Natural killer cell treated with Interleukin-12 subunit alpha and Interleukin-12 subunit beta and Interleukin-15 and Interleukin-18, amount 100 ng/mL, for 72 hours (primary cell): ENCODE data around the gene RAB36. TPM values are rescaled to one million over a fixed set of nuclear protein-coding genes. Genes with fewer than 3 reads are reported as not detected.

Experiments
- ATAC-seq, 2 donors: fragments of 150-1000 bp; cut with Tn5 transposase in 1 of 2; sonication (Bioruptor Pico), chemical (Tn5 transposase) in 1 of 2; 2 replicates each; pipeline ENCODE4 v1.10.0; 2021
- DNase-seq: peaks from one replicate; pipeline ENCODE4 v3.0.0; 2022; ENCODE audit warnings: low spot score
- H3K27ac Mint-ChIP-seq, 2 donors: 1 replicate in 1 of 2; 2 replicates in 1 of 2; pipeline ENCODE4 v1.8.0; 2022; ENCODE audit warnings: mixed read lengths in 2 of 2, mild to moderate bottlenecking in 1 of 2, moderate library complexity in 1 of 2
- H3K27me3 Mint-ChIP-seq, 2 donors: 1 replicate in 1 of 2; 2 replicates in 1 of 2; pipeline ENCODE4 v1.8.0; 2022; ENCODE audit warnings: mixed read lengths in 2 of 2
- H3K36me3 Mint-ChIP-seq: one replicate; pipeline ENCODE4 v1.8.0; 2022; ENCODE audit warnings: mixed read lengths
- H3K4me1 Mint-ChIP-seq, 2 donors: 1 replicate in 1 of 2; 2 replicates in 1 of 2; pipeline ENCODE4 v1.8.0; 2022; ENCODE audit warnings: low read depth in 2 of 2, mixed read lengths in 2 of 2, mild to moderate bottlenecking in 1 of 2
- H3K4me3 Mint-ChIP-seq: one replicate; pipeline ENCODE4 v1.8.0; 2022; ENCODE audit warnings: mixed read lengths
- H3K9me3 Mint-ChIP-seq: 2 replicates; pipeline ENCODE4 v1.8.0; 2022; ENCODE audit warnings: mixed read lengths
- total RNA-seq, 2 donors: library from RNA; stranded (reverse); gene quantifications; one replicate each; pipeline ENCODE4 v1.2.3, GENCODE V29; 2022

RAB36 gene
- total RNA-seq, 2 donors from 2014 or later, result 2.1 to 2.7 TPM

- Mint-ChIP-seq H3K9me3 (no peaks in the 10 kb centered on the region), H3K4me1 (peaks cover 23 to 30% of the 10 kb centered on the region in 2 donors), H3K36me3 (peaks cover 9% of the 10 kb centered on the region), H3K27me3 (no peaks in the 10 kb centered on the region), H3K27ac (peak overlapping the region; percentile 1 to 17), H3K4me3 (peak overlapping the region; percentile 18)
- no peak for DNase-seq
- no peak for ATAC-seq
Observed at GRCh38 chr22:23176645-23177027, 31.4 kb downstream of the RAB36 start.

- H3K4me3 Mint-ChIP-seq, result peak overlapping the region; percentile 1
- no peaks in the 10 kb centered on the region for H3K27me3 Mint-ChIP-seq
- ATAC-seq, result no peak
- H3K27ac Mint-ChIP-seq, result no peak overlapping the region
- no peaks in the 10 kb centered on the region for H3K9me3 Mint-ChIP-seq
- peaks cover 9% of the 10 kb centered on the region for H3K36me3 Mint-ChIP-seq
- DNase-seq, result no peak
- H3K4me1 Mint-ChIP-seq, result peaks cover 27 to 35% of the 10 kb centered on the region in 2 donors
Observed at GRCh38 chr22:23177197-23177596, 31.9 kb downstream of the RAB36 start.

DNA sequence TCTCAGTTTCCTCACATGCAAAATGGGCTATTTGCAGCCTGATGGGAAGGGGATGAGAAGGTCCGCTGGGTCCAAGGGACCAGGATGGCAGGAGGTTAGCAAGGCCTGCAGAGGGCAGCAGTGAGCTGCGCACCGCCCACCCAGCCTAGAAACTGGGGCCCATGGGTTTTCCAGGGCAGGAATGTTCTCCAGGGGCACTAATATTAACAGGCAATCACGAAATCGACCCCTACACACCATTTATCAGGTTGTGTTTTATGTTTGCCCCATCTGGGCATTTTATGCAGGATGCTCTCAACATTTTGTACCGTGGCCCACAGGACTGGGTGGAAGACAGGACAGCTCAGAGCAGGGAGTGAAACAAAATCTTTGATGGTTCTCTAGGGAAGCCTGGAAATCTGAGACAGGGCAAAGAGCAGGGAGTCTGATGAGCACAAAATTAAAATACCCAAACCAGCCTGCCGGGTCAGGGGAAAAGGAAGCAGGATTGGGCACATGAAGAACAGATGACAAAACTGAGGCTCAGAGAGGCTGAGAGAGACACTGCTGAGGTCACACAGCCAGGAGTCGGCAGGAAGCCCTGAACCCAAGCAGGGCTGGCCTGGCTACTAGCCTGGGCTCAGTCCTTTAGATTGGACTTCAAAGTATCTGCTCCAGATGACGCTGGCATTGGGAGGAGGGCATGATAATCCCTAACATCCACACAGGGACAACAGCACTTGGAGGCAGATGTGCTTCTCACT is 33.4 kb downstream of the RAB36 start:
- Mint-ChIP-seq H3K27me3 (no peaks in the 10 kb centered on the region), H3K9me3 (no peaks in the 10 kb centered on the region), H3K4me3 (peak overlapping the region; percentile 49), H3K27ac (peak overlapping the region; percentile 36 to 61), H3K4me1 (peaks cover 41 to 49% of the 10 kb centered on the region in 2 donors), H3K36me3 (peaks cover 9% of the 10 kb centered on the region)
- peak; percentile 49 to 54 for ATAC-seq
- DNase-seq, result peak; percentile 75

- Mint-ChIP-seq H3K27ac (peak overlapping the region; percentile 19 to 78), H3K27me3 (no peaks in the 10 kb centered on the region), H3K9me3 (no peaks in the 10 kb centered on the region), H3K36me3 (peaks cover 9% of the 10 kb centered on the region), H3K4me1 (peaks cover 44 to 53% of the 10 kb centered on the region in 2 donors), H3K4me3 (peak overlapping the region; percentile 57)
- DNase-seq (no peak), ATAC-seq (no peak)
Observed at GRCh38 chr22:23179381-23180299, 34.4 kb downstream of the RAB36 start.

GRCh38 chr22:23180301-23180892 is 35.1 kb downstream of the RAB36 start, which contains the start of gene BCR:
Gene BCR (plus strand): TSS chr22:23180509. CDS start chr22:23180961, 452 bp downstream.
- peak within 1 kb of the TSS; percentile 19 to 78 for H3K27ac Mint-ChIP-seq
- H3K27me3 Mint-ChIP-seq, result no peaks in the 10 kb centered on the region
- DNase-seq, result peak; percentile 81
- peaks cover 47 to 56% of the 10 kb centered on the region in 2 donors for H3K4me1 Mint-ChIP-seq
- peak within 1 kb of the TSS; percentile 90 for H3K4me3 Mint-ChIP-seq
- no peaks in the 10 kb centered on the region for H3K9me3 Mint-ChIP-seq
- peaks cover 9% of the 10 kb centered on the region for H3K36me3 Mint-ChIP-seq
- ATAC-seq, result peak; percentile 85 to 92

DNA sequence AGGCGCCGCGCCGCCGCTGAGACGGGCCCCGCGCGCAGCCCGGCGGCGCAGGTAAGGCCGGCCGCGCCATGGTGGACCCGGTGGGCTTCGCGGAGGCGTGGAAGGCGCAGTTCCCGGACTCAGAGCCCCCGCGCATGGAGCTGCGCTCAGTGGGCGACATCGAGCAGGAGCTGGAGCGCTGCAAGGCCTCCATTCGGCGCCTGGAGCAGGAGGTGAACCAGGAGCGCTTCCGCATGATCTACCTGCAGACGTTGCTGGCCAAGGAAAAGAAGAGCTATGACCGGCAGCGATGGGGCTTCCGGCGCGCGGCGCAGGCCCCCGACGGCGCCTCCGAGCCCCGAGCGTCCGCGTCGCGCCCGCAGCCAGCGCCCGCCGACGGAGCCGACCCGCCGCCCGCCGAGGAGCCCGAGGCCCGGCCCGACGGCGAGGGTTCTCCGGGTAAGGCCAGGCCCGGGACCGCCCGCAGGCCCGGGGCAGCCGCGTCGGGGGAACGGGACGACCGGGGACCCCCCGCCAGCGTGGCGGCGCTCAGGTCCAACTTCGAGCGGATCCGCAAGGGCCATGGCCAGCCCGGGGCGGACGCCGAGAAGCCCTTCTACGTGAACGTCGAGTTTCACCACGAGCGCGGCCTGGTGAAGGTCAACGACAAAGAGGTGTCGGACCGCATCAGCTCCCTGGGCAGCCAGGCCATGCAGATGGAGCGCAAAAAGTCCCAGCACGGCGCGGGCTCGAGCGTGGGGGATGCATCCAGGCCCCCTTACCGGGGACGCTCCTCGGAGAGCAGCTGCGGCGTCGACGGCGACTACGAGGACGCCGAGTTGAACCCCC is 35.8 kb downstream of the RAB36 start:
- Mint-ChIP-seq H3K9me3 (no peaks in the 10 kb centered on the region), H3K36me3 (peaks cover 7% of the 10 kb centered on the region), H3K27ac (peak overlapping the region; percentile 68 to 77), H3K4me1 (peaks cover 47 to 57% of the 10 kb centered on the region in 2 donors), H3K27me3 (no peaks in the 10 kb centered on the region), H3K4me3 (peak overlapping the region; percentile 90)
- ATAC-seq (peak in 1 of 2 donors; percentile 19), DNase-seq (no peak)

DNA sequence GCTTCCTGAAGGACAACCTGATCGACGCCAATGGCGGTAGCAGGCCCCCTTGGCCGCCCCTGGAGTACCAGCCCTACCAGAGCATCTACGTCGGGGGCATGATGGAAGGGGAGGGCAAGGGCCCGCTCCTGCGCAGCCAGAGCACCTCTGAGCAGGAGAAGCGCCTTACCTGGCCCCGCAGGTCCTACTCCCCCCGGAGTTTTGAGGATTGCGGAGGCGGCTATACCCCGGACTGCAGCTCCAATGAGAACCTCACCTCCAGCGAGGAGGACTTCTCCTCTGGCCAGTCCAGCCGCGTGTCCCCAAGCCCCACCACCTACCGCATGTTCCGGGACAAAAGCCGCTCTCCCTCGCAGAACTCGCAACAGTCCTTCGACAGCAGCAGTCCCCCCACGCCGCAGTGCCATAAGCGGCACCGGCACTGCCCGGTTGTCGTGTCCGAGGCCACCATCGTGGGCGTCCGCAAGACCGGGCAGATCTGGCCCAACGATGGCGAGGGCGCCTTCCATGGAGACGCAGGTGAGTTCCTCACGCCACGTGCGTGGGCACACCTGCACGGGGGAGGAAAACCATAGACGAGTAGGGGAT is 36.5 kb downstream of the RAB36 start:
- Mint-ChIP-seq H3K9me3 (no peaks in the 10 kb centered on the region), H3K36me3 (no peaks in the 10 kb centered on the region), H3K4me3 (peak overlapping the region; percentile 90), H3K4me1 (peaks cover 49 to 57% of the 10 kb centered on the region in 2 donors), H3K27me3 (no peaks in the 10 kb centered on the region), H3K27ac (peak overlapping the region; percentile 68 to 77)
- no peak for DNase-seq
- ATAC-seq, result no peak

DNA sequence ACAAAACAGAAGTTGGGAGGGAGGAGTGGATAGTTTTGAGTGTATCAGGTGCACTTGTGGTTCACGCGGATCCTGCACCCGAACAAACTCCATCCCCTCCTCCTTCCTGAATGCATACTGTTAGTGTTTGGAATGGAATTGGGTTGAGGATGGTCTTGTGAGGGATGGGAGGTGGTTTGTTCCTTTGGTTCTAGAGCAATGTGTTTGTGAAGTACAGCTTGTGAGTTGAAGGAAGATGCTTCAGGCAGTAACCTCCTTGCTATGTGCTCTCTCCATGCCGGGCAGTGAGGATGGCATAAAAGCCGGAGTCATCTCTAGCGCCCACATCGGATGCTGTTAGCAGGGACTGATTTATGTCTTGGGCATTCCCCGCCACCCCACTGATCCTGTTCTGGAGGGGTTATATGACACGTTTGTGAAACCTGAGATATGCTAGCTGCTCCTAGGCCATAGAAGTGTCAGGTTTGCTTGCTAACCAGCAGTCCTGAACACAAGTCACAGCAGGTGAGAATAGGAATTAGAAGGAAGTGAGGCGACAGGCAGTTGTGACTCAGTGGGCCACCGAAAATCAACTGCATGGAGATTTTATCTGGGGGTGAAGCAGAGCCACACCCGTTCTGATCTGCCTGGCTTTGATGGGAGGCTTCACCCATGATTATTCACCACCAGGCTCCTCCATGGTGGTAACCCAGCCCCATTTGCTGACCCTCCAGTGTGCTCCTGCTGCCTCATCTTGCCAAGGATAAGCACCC is 37.2 kb downstream of the RAB36 start:
- ATAC-seq, result peak in 1 of 2 donors; percentile 40
- no peak for DNase-seq
- Mint-ChIP-seq H3K4me3 (peak overlapping the region; percentile 90), H3K27me3 (no peaks in the 10 kb centered on the region), H3K27ac (peak overlapping the region; percentile 68 to 77), H3K9me3 (no peaks in the 10 kb centered on the region), H3K36me3 (no peaks in the 10 kb centered on the region), H3K4me1 (peaks cover 52 to 55% of the 10 kb centered on the region in 2 donors)

GRCh38 chr22:23183061-23183698 is 37.9 kb downstream of the RAB36 start:
- Mint-ChIP-seq H3K4me3 (peak overlapping the region; percentile 90), H3K4me1 (peaks cover 58 to 62% of the 10 kb centered on the region in 2 donors), H3K36me3 (no peaks in the 10 kb centered on the region)

GRCh38 chr22:23184100-23184763 is 39.0 kb downstream of the RAB36 start:
- H3K36me3 Mint-ChIP-seq, result no peaks in the 10 kb centered on the region
- DNase-seq (no peak), ATAC-seq (no peak)
- H3K9me3 Mint-ChIP-seq, result no peaks in the 10 kb centered on the region
- peak overlapping the region; percentile 70 to 77 for H3K27ac Mint-ChIP-seq
- peaks cover 53 to 58% of the 10 kb centered on the region in 2 donors for H3K4me1 Mint-ChIP-seq
- peak overlapping the region; percentile 90 for H3K4me3 Mint-ChIP-seq
- no peaks in the 10 kb centered on the region for H3K27me3 Mint-ChIP-seq

More at GRCh38 chr22:23183061-23183698, 37.9 kb downstream of the RAB36 start:
- ATAC-seq (no peak), DNase-seq (no peak)
- H3K27ac Mint-ChIP-seq, result peak overlapping the region; percentile 68 to 77
- no peaks in the 10 kb centered on the region for H3K9me3 Mint-ChIP-seq
- no peaks in the 10 kb centered on the region for H3K27me3 Mint-ChIP-seq

DNA sequence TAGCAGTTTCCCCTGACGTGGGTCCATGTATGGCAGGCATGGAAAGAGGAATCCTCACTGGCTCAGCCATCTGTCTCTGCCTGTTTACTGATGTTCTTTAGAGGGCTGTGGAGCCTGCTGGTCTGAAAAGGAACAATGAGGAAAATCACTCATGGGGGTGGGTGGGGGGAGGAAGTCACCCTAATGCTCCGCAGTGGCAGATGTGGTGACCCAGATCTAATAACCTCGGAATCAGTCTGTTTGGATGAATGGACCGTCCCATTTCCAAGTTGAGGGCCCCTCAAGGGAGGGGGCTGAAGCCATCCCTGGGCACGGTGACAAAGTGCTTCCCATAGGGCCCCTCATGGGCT is 39.5 kb downstream of the RAB36 start:
- Mint-ChIP-seq H3K27ac (peak overlapping the region; percentile 70 to 77), H3K36me3 (no peaks in the 10 kb centered on the region), H3K9me3 (no peaks in the 10 kb centered on the region), H3K4me3 (peak overlapping the region; percentile 90), H3K4me1 (peaks cover 55 to 61% of the 10 kb centered on the region in 2 donors), H3K27me3 (no peaks in the 10 kb centered on the region)
- ATAC-seq (no peak), DNase-seq (no peak)
